ENCODE measurements around the gene GTF3C2. TPM values are rescaled to one million over a fixed set of nuclear protein-coding genes. Genes with fewer than 3 reads are reported as not detected.

Gene GTF3C2
- total and polyA plus RNA-seq, 2 of the 4 experiments (the other 2 are of a cell fraction), result 25.5 to 36.9 TPM

DNA sequence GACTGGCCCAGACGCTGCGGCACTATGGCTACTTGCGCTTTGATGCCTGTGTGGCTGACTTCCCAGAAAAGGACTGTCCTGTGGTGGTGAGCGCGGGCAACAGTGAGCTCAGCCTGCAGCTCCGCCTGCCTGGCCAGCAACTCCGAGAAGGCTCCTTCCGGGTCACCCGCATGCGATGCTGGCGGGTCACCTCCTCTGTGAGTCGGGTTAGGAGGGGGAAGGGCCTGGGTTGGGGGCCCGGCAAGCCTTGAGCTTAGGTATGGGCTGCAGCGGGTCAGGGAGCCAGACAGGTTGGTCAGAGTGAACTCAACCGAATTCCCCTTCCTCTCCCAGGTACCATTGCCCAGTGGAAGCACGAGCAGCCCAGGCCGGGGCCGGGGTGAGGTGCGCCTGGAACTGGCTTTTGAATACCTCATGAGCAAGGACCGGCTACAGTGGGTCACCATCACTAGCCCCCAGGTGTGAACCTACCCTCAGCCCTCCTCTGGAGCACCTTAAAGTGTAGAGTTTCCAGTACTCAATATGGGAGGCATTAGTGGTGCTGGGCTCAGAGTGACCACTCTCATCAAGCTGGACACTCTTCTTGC lies 19.0 kb upstream of the GTF3C2 start:
- H2AFZ ChIP-seq (replicated peaks; ENCODE audit: low read length, poor library complexity), result no peak overlapping the region

More for the DNA sequence above, 19.0 kb upstream of the GTF3C2 start:
- no peak overlapping the region for H2BK20ac ChIP-seq (ENCODE audit: low read depth, low read length)
- H3K79me1 ChIP-seq (ENCODE audit: low read depth in 1 of 2, low read length in 2 of 2), result peaks cover 32 to 69% of the 10 kb centered on the region in 2 experiments
- H3K36me3 ChIP-seq (ENCODE audit: control insufficient read depth, insufficient read depth, low read length), result peaks cover 49% of the 10 kb centered on the region
- peaks cover 9% of the 10 kb centered on the region; the same call in 1 of the 2 replicates for H3K4me1 ChIP-seq (ENCODE audit: control insufficient read depth, insufficient read depth, low read length)
- H3K23ac ChIP-seq (ENCODE audit: low read depth, low read length), result no peak overlapping the region
- no peaks in the 10 kb centered on the region for H3K27me3 ChIP-seq (ENCODE audit: control insufficient read depth, insufficient read depth, low read length)
- H3K18ac ChIP-seq (ENCODE audit: low read depth, low read length), result no peak overlapping the region
- H3K56ac ChIP-seq (ENCODE audit: extremely low read depth, insufficient read depth, low read length), result no peak overlapping the region
- no peak overlapping the region for H3K27ac ChIP-seq (ENCODE audit: insufficient read depth, low read length)
- H2AK9ac ChIP-seq (replicated peaks; ENCODE audit: low read depth, low read length, poor library complexity), result no peak overlapping the region
- no peak overlapping the region for H3K14ac ChIP-seq (replicated peaks; ENCODE audit: low read depth, low read length)
- H3K4me2 ChIP-seq (ENCODE audit: low read depth, low read length), result no peak overlapping the region
- no peak for DNase-seq
- H2BK5ac ChIP-seq (ENCODE audit: low read depth, low read length, poor library complexity, severe bottlenecking), result no peak overlapping the region
- no TSS peak for BruUV-seq (replicated peaks)
- no peak overlapping the region for H3K4me3 ChIP-seq (ENCODE audit: insufficient read depth, low read depth, low read length)
- no CpG with 5 or more reads among the region's 20 CpGs for WGBS, 2 experiments (ENCODE audit: extremely low coverage in 2 of 2, insufficient read length in 1 of 2)
- no peak overlapping the region for H3K9ac ChIP-seq (ENCODE audit: low read depth, low read length)
- TF ChIP-seq CEBPB (IDR thresholded peaks at IDR 0.05; ENCODE audit: low read depth, low read length) (no peak), NFE2L2 (IDR thresholded peaks at IDR 0.05; ENCODE audit: low read depth, low read length) (no peak), MXI1 (IDR thresholded peaks at IDR 0.05; ENCODE audit: borderline replicate concordance, low read depth, low read length) (no peak), RAD21 (IDR thresholded peaks at IDR 0.05; ENCODE audit: low read length) (no peak), SMC3 (IDR thresholded peaks at IDR 0.05; ENCODE audit: low read depth, low read length) (no peak), BHLHE40 (IDR thresholded peaks at IDR 0.05; ENCODE audit: low read depth, low read length) (no peak), MAFK (IDR thresholded peaks at IDR 0.05; ENCODE audit: low read depth, low read length) (no peak), CHD1 (IDR thresholded peaks at IDR 0.05; ENCODE audit: low read depth, low read length) (no peak), RCOR1 (IDR thresholded peaks at IDR 0.05; ENCODE audit: insufficient replicate concordance, low read length) (no peak), MAZ (IDR thresholded peaks at IDR 0.05; ENCODE audit: borderline replicate concordance, low read depth, low read length) (no peak), RFX5 (IDR thresholded peaks at IDR 0.05; ENCODE audit: low read depth, low read length) (no peak), FOS (IDR thresholded peaks at IDR 0.05; ENCODE audit: low read depth, low read length) (no peak), POLR2A (IDR thresholded peaks at IDR 0.05; ENCODE audit: low read depth, low read length) (no peak)
- TF ChIP-seq, protein P1, sequence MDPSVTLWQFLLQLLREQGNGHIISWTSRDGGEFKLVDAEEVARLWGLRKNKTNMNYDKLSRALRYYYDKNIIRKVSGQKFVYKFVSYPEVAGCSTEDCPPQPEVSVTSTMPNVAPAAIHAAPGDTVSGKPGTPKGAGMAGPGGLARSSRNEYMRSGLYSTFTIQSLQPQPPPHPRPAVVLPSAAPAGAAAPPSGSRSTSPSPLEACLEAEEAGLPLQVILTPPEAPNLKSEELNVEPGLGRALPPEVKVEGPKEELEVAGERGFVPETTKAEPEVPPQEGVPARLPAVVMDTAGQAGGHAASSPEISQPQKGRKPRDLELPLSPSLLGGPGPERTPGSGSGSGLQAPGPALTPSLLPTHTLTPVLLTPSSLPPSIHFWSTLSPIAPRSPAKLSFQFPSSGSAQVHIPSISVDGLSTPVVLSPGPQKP (IDR thresholded peaks at IDR 0.05; ENCODE audit: borderline replicate concordance, low read depth, low read length), result no peak
- TF ChIP-seq, protein P2, sequence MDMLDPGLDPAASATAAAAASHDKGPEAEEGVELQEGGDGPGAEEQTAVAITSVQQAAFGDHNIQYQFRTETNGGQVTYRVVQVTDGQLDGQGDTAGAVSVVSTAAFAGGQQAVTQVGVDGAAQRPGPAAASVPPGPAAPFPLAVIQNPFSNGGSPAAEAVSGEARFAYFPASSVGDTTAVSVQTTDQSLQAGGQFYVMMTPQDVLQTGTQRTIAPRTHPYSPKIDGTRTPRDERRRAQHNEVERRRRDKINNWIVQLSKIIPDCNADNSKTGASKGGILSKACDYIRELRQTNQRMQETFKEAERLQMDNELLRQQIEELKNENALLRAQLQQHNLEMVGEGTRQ (IDR thresholded peaks at IDR 0.05; ENCODE audit: low read depth, low read length), result no peak
- TF ChIP-seq, protein P3, sequence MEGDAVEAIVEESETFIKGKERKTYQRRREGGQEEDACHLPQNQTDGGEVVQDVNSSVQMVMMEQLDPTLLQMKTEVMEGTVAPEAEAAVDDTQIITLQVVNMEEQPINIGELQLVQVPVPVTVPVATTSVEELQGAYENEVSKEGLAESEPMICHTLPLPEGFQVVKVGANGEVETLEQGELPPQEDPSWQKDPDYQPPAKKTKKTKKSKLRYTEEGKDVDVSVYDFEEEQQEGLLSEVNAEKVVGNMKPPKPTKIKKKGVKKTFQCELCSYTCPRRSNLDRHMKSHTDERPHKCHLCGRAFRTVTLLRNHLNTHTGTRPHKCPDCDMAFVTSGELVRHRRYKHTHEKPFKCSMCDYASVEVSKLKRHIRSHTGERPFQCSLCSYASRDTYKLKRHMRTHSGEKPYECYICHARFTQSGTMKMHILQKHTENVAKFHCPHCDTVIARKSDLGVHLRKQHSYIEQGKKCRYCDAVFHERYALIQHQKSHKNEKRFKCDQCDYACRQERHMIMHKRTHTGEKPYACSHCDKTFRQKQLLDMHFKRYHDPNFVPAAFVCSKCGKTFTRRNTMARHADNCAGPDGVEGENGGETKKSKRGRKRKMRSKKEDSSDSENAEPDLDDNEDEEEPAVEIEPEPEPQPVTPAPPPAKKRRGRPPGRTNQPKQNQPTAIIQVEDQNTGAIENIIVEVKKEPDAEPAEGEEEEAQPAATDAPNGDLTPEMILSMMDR (conservative IDR thresholded peaks at IDR 0.05; ENCODE audit: low read depth, low read length), result no peak
- in situ Hi-C loops (cut with MboI; ENCODE audit: low sequenced_read_pairs) (no loop called here), intact Hi-C loops (cut with micrococcal nuclease) (no loop called here), dilution Hi-C loops (cut with HindIII; ENCODE audit: low sequenced_read_pairs, unreplicated experiment) (no loop called here)
- CTCF ChIA-PET, result interaction anchor here (0.6 kb wide), 1 partner anchor 309 kb away, joined by 8 read pairs; no protein-coding TSS in a partner anchor
- H4K8ac ChIP-seq (ENCODE audit: low read depth in 2 of 2, low read length in 2 of 2), result no peak overlapping the region
- no peak overlapping the region for H2BK120ac ChIP-seq (ENCODE audit: low read depth, low read length)
- H3K9me3 ChIP-seq (ENCODE audit: control insufficient read depth, insufficient read depth, low read length), result no peaks in the 10 kb centered on the region
- H4K5ac ChIP-seq (ENCODE audit: low read depth, low read length), result no peak overlapping the region
- POLR2A ChIA-PET (ENCODE audit: unreplicated experiment), result no interaction called here
- no peak overlapping the region for H3K4ac ChIP-seq (ENCODE audit: low read depth, low read length)
- no peak for ATAC-seq (ENCODE audit: low read depth)
- no peak overlapping the region for H2AK5ac ChIP-seq (ENCODE audit: low read depth, low read length)
- H4K91ac ChIP-seq (ENCODE audit: insufficient read depth, low read depth, low read length), result no peak overlapping the region
- H4K20me1 ChIP-seq (ENCODE audit: insufficient read depth, low read length), result peaks cover 33% of the 10 kb centered on the region; the same call in 1 of the 2 replicates
- H2BK15ac ChIP-seq (ENCODE audit: low read depth, low read length), result no peak overlapping the region
- H3K9me1 ChIP-seq (ENCODE audit: insufficient read depth, low read length), result peaks cover 5% of the 10 kb centered on the region; the same call in 1 of the 2 replicates

All from IMR-90 (cell line).